GM12864 (cell line): ENCODE results near the gene GTSE1.

Experiments used
- DNase-seq: peaks from one replicate; pipeline ENCODE4 v3.0.0-alpha.2; 2011; ENCODE audit warnings: low read depth
- H3K4me3 ChIP-seq: 2 replicates; pipeline ENCODE4 v1.5.1; 2011; ENCODE audit warnings: mild to moderate bottlenecking, low read depth, low read length, control low read depth
- CTCF ChIP-seq: IDR thresholded peaks from 2 replicates; pipeline ENCODE4 v1.5.1; 2011; ENCODE audit warnings: low read depth, mild to moderate bottlenecking, moderate library complexity, low read length, control low read depth, inconsistent platforms; ENCODE audit errors: missing control alignments

The GTSE1 gene

GRCh38 chr22:46331496-46331895, 34.8 kb downstream of the GTSE1 start:
- no peak for DNase-seq
- no peak for TF ChIP-seq CTCF
- H3K4me3 ChIP-seq, result no peak overlapping the region

GRCh38 chr22:46335201-46336118, 38.8 kb downstream of the GTSE1 start, which contains the start of gene TRMU:
TRMU (plus strand) TSS chr22:46335714; CDS start chr22:46335765, 51 bp downstream.
- peak within 1 kb of the TSS; percentile 87 for H3K4me3 ChIP-seq
- no peak for TF ChIP-seq CTCF
- peak; percentile 52 for DNase-seq

GRCh38 chr22:46336119-46337078, 39.7 kb downstream of the GTSE1 start:
- H3K4me3 ChIP-seq, result peak overlapping the region; percentile 87
- no peak for TF ChIP-seq CTCF
- no peak for DNase-seq

GRCh38 chr22:46337870-46338269, 41.2 kb downstream of the GTSE1 start:
- no peak overlapping the region for H3K4me3 ChIP-seq
- DNase-seq, result no peak
- TF ChIP-seq CTCF, result no peak

GRCh38 chr22:46338636-46339035, 42.0 kb downstream of the GTSE1 start:
- H3K4me3 ChIP-seq, result no peak overlapping the region
- TF ChIP-seq CTCF, result no peak
- DNase-seq, result no peak

GRCh38 chr22:46339956-46340355, 43.3 kb downstream of the GTSE1 start:
- no peak for DNase-seq
- no peak overlapping the region for H3K4me3 ChIP-seq
- TF ChIP-seq CTCF, result no peak
